LNCAP (cell line): ENCODE measurements around the gene MPP2.

ENCODE experiments used
- TF ChIP-seq, protein P1 (sequence below): fragments of 450-650 bp; IDR thresholded peaks from 2 replicates; pipeline ENCODE4 v1.5.1; 2017; ENCODE audit warnings: mild to moderate bottlenecking

The MPP2 gene

DNA sequence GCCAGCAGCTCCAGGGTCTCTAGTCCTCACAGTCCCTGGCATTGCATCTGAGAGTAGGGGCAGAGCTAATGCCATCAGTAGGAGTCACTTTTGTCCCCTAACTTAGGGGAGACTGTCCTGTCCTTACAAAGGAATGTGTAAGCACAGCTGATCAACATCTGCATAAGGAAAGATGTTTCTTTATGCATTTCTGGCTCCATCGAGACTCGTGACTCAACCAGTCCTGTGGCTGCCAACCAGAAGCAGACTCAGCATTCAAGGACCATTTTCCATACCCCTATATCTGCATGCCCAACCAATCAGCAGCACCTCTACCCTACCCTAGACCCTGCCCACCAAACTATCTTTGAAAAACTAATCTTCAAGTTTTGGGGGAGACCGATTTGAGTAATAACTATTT is 8.2 kb upstream of the MPP2 start:
- TF ChIP-seq, protein P1, sequence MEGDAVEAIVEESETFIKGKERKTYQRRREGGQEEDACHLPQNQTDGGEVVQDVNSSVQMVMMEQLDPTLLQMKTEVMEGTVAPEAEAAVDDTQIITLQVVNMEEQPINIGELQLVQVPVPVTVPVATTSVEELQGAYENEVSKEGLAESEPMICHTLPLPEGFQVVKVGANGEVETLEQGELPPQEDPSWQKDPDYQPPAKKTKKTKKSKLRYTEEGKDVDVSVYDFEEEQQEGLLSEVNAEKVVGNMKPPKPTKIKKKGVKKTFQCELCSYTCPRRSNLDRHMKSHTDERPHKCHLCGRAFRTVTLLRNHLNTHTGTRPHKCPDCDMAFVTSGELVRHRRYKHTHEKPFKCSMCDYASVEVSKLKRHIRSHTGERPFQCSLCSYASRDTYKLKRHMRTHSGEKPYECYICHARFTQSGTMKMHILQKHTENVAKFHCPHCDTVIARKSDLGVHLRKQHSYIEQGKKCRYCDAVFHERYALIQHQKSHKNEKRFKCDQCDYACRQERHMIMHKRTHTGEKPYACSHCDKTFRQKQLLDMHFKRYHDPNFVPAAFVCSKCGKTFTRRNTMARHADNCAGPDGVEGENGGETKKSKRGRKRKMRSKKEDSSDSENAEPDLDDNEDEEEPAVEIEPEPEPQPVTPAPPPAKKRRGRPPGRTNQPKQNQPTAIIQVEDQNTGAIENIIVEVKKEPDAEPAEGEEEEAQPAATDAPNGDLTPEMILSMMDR, result no peak

DNA sequence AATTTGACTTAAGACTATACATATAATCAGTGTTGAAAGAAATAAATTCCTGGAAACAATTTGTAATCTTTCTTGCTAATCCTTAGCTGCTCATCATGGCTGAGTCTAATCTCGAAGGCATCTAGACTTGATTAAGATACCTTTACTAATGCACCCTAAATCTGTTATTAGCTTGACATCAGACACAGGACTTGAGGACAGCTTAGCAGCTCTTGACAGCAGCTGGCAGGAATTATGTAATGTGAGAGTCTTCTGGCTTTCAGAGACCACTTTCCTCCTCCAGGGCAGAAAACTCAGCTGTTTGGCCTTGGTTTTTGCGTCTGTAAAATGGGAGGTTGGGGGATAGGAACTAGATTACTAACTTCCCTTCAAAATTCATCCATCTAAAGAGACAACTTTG is 7.1 kb upstream of the MPP2 start:
- TF ChIP-seq, protein P1, result no peak

DNA sequence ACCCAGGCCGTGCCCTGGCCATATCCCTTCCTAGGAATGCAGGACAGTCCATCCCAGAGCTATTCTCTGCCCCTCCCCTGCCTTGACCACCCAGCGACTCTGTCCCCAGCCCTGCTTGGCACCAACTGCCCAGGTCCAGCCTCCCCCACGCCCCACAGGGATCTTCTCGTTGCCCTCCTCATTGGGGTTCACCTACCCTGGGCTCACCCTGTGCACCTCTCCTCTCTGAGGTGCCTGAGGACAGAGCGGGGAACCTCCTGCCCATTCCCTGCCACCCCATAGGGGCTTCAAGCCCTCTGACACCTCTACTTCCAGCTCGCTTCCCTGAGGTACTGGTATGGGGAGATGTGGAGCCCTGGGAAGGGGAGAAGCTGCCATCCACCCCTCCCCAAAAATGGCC is 6.2 kb upstream of the MPP2 start:
- TF ChIP-seq, protein P1, result no peak

DNA sequence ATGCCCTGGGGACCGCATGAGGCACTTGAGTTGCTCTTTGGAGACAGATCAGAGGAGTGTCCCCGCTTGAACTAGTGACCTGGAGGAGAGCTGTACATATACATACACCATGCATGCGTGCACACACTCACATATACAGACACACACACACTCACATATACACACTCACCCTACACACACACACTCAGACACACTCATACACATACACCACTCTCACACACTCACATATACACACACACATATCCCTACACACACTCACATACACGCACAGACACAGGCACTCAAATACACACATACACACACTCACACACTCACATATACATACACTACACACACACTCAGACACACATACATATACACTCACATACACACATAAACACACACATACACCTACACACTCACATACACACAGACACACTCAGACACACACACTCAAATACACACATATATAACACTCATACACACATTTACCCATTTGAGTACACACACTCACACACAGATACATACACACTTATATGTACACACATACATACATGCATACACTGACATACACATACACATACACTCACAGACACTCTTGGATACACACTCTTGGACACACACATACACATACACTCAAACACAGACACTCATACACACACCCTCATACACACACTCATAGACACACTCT is 5.4 kb upstream of the MPP2 start:
- TF ChIP-seq, protein P1, result no peak

DNA sequence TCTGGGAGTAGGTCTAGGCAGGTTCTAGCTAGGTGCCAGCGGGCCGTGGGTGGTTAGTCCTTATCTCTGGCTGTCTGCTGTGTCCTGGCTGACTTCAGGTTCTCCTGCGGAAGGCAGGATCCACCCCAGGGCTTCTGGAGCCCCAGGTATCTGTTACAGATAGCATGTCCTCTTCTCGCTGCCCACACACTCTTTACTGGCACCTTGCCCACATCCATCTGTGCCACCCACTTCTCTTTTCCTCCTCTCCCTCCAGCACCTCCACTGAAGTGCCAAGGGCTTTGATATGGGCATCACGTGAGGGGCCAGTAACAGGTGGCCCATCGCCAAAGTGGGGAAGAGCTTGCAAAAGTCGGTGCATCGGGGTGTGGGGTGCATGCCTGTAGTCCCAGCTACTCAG is 4.6 kb upstream of the MPP2 start:
- TF ChIP-seq, protein P1, result no peak

DNA sequence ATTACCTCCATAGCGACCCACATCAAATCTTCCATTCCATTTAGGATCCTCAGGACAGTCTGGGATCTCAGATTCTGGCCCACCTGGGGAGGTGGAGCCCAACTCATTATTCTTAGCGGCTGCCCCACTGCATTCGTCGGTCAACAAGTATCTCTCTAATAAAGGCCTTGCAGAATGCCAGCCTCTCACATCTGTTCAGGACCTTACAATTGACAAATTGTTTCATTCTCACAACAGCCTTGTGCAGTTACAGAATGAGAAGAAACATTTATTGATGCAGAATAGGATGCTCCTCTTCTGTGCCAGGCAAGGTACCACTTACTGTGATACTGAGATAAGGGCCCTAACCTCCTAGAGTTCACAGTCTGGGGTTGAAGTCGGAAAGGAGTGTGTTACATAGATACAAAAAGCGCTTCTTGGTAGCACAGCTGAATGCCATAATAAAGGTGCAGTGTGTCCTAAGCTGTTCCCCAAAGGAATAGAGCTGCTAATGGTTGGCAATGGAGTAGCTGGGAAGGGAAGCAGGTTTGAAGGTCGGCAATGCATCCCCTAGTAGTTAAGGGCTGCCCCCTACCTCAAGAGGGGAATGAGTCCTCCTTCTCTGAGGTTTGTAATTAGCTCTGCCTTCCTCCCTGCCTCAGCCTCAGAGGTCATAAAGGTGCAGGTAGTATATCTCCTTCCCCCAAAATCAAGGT is 2.3 kb upstream of the MPP2 start:
- TF ChIP-seq, protein P1, result no peak

DNA sequence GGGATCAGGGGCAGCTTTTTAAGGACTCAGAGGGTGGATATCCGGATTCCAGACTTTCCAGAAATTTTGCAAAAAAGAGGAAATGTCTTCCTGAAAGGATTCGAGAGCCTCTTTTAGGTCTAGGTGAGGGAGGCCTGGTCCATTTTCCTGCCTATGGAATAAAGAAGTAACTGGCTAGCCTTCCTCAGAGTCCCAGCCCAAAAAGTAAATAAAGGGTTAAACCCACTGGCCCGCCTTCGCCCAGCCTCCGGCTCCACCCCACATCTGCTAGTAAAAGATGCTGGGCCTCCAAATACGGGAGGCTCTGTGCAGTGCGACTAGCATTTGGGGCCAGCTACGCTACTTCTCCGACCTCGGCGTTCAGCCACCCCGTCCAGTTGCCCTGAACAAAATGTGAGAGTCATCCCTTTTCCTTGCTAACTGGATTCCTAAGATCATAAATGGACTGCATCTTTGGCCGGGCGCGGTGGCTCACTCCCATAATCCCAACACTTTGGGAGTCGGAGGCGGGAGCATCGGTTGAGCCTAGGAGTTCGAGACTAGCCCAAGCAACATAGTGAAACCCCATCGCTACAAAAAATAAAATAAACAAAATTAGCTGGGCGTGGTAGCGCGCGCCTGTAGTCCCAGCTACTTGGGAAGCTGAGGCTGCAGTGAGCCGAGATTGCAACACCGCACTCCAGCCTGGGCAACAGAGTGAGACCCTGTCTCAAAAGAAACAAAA is 824 bp upstream of the MPP2 start:
- TF ChIP-seq, protein P1, result no peak
